ENCODE results near the gene MPP1.

The MPP1 gene

GRCh38 chrX:154809939-154810665, 4.8 kb upstream of the MPP1 start:
- no peak overlapping the region for H3K9ac ChIP-seq (ENCODE audit: low read length)
- no peaks in the 10 kb centered on the region for H3K9me3 ChIP-seq (ENCODE audit: low read length)
- no peak overlapping the region for H3K4me3 ChIP-seq (ENCODE audit: low read depth in 1 of 2, low read length in 2 of 2)
- no peaks in the 10 kb centered on the region for H3K36me3 ChIP-seq (ENCODE audit: insufficient read depth, low read length)
- H3K4me1 ChIP-seq (ENCODE audit: insufficient read depth, low read length): no peaks in the 10 kb centered on the region
- H3K27me3 ChIP-seq (ENCODE audit: control insufficient read depth in 1 of 2, insufficient read depth in 2 of 2, low read length in 2 of 2): no peaks in the 10 kb centered on the region
- H3K27ac ChIP-seq (ENCODE audit: low read depth, low read length): no peak overlapping the region

GRCh38 chrX:154806837-154807501, 1.7 kb upstream of the MPP1 start:
- no peaks in the 10 kb centered on the region for H3K9me3 ChIP-seq (ENCODE audit: low read length)
- no peaks in the 10 kb centered on the region for H3K36me3 ChIP-seq (ENCODE audit: insufficient read depth, low read length)
- no peaks in the 10 kb centered on the region for H3K27me3 ChIP-seq (ENCODE audit: control insufficient read depth in 1 of 2, insufficient read depth in 2 of 2, low read length in 2 of 2)
- peaks cover 9% of the 10 kb centered on the region for H3K4me1 ChIP-seq (ENCODE audit: insufficient read depth, low read length)
- H3K9ac ChIP-seq (ENCODE audit: low read length): no peak overlapping the region
- no peak overlapping the region for H3K27ac ChIP-seq (ENCODE audit: low read depth, low read length)
- H3K4me3 ChIP-seq (ENCODE audit: low read depth in 1 of 2, low read length in 2 of 2): no peak overlapping the region

- Histone ChIP-seq H3K9me3 (ENCODE audit: low read length) (no peaks in the 10 kb centered on the region), H3K9ac (ENCODE audit: low read length) (no peak overlapping the region), H3K27ac (ENCODE audit: low read depth, low read length) (no peak overlapping the region), H3K36me3 (ENCODE audit: insufficient read depth, low read length) (no peaks in the 10 kb centered on the region), H3K27me3 (ENCODE audit: control insufficient read depth in 1 of 2, insufficient read depth in 2 of 2, low read length in 2 of 2) (no peaks in the 10 kb centered on the region), H3K4me1 (ENCODE audit: insufficient read depth, low read length) (peaks cover 9% of the 10 kb centered on the region), H3K4me3 (ENCODE audit: low read depth in 1 of 2, low read length in 2 of 2) (peak overlapping the region; percentile 66 to 85)
Observed at GRCh38 chrX:154805696-154806091, 409 bp upstream of the MPP1 start.

GRCh38 chrX:154804261-154804956, 876 bp downstream of the MPP1 start:
- no peaks in the 10 kb centered on the region for H3K9me3 ChIP-seq (ENCODE audit: low read length)
- peak overlapping the region; percentile 66 to 85 for H3K4me3 ChIP-seq (ENCODE audit: low read depth in 1 of 2, low read length in 2 of 2)
- H3K27ac ChIP-seq (ENCODE audit: low read depth, low read length): peak overlapping the region; percentile 58
- no peaks in the 10 kb centered on the region for H3K36me3 ChIP-seq (ENCODE audit: insufficient read depth, low read length)
- H3K27me3 ChIP-seq (ENCODE audit: control insufficient read depth in 1 of 2, insufficient read depth in 2 of 2, low read length in 2 of 2): no peaks in the 10 kb centered on the region
- H3K4me1 ChIP-seq (ENCODE audit: insufficient read depth, low read length): peaks cover 21% of the 10 kb centered on the region
- H3K9ac ChIP-seq (ENCODE audit: low read length): no peak overlapping the region

GRCh38 chrX:154802947-154803346, 2.3 kb downstream of the MPP1 start:
- Histone ChIP-seq H3K9ac (ENCODE audit: low read length) (no peak overlapping the region), H3K36me3 (ENCODE audit: insufficient read depth, low read length) (no peaks in the 10 kb centered on the region), H3K9me3 (ENCODE audit: low read length) (no peaks in the 10 kb centered on the region), H3K4me1 (ENCODE audit: insufficient read depth, low read length) (peaks cover 25% of the 10 kb centered on the region), H3K4me3 (ENCODE audit: low read depth in 1 of 2, low read length in 2 of 2) (no peak overlapping the region), H3K27me3 (ENCODE audit: control insufficient read depth in 1 of 2, insufficient read depth in 2 of 2, low read length in 2 of 2) (no peaks in the 10 kb centered on the region), H3K27ac (ENCODE audit: low read depth, low read length) (no peak overlapping the region)

- Histone ChIP-seq H3K27ac (ENCODE audit: low read depth, low read length) (no peak overlapping the region), H3K9ac (ENCODE audit: low read length) (no peak overlapping the region), H3K27me3 (ENCODE audit: control insufficient read depth in 1 of 2, insufficient read depth in 2 of 2, low read length in 2 of 2) (no peaks in the 10 kb centered on the region), H3K36me3 (ENCODE audit: insufficient read depth, low read length) (no peaks in the 10 kb centered on the region), H3K4me1 (ENCODE audit: insufficient read depth, low read length) (peaks cover 25% of the 10 kb centered on the region), H3K9me3 (ENCODE audit: low read length) (no peaks in the 10 kb centered on the region), H3K4me3 (ENCODE audit: low read depth in 1 of 2, low read length in 2 of 2) (no peak overlapping the region)
Observed at GRCh38 chrX:154800478-154801210, 4.6 kb downstream of the MPP1 start.

- Histone ChIP-seq H3K27ac (ENCODE audit: low read depth, low read length) (no peak overlapping the region), H3K9me3 (ENCODE audit: low read length) (no peaks in the 10 kb centered on the region), H3K9ac (ENCODE audit: low read length) (no peak overlapping the region), H3K4me3 (ENCODE audit: low read depth in 1 of 2, low read length in 2 of 2) (no peak overlapping the region), H3K4me1 (ENCODE audit: insufficient read depth, low read length) (peaks cover 25% of the 10 kb centered on the region), H3K36me3 (ENCODE audit: insufficient read depth, low read length) (no peaks in the 10 kb centered on the region), H3K27me3 (ENCODE audit: control insufficient read depth in 1 of 2, insufficient read depth in 2 of 2, low read length in 2 of 2) (no peaks in the 10 kb centered on the region)
Observed at GRCh38 chrX:154799556-154800348, 5.5 kb downstream of the MPP1 start.

- H3K27ac ChIP-seq (ENCODE audit: low read depth, low read length): no peak overlapping the region
- H3K4me1 ChIP-seq (ENCODE audit: insufficient read depth, low read length): peaks cover 17% of the 10 kb centered on the region
- no peaks in the 10 kb centered on the region for H3K36me3 ChIP-seq (ENCODE audit: insufficient read depth, low read length)
- H3K9ac ChIP-seq (ENCODE audit: low read length): no peak overlapping the region
- no peak overlapping the region for H3K4me3 ChIP-seq (ENCODE audit: low read depth in 1 of 2, low read length in 2 of 2)
- H3K9me3 ChIP-seq (ENCODE audit: low read length): no peaks in the 10 kb centered on the region
- no peaks in the 10 kb centered on the region for H3K27me3 ChIP-seq (ENCODE audit: control insufficient read depth in 1 of 2, insufficient read depth in 2 of 2, low read length in 2 of 2)
Observed at GRCh38 chrX:154797006-154797405, 8.3 kb downstream of the MPP1 start.

GRCh38 chrX:154795016-154795415, 10.3 kb downstream of the MPP1 start:
- Histone ChIP-seq H3K36me3 (ENCODE audit: insufficient read depth, low read length) (no peaks in the 10 kb centered on the region), H3K9me3 (ENCODE audit: low read length) (no peaks in the 10 kb centered on the region), H3K27ac (ENCODE audit: low read depth, low read length) (no peak overlapping the region), H3K9ac (ENCODE audit: low read length) (no peak overlapping the region), H3K4me1 (ENCODE audit: insufficient read depth, low read length) (peaks cover 10% of the 10 kb centered on the region), H3K27me3 (ENCODE audit: control insufficient read depth in 1 of 2, insufficient read depth in 2 of 2, low read length in 2 of 2) (no peaks in the 10 kb centered on the region), H3K4me3 (ENCODE audit: low read depth in 1 of 2, low read length in 2 of 2) (no peak overlapping the region)

GRCh38 chrX:154793084-154793795, 12.0 kb downstream of the MPP1 start:
- Histone ChIP-seq H3K9ac (ENCODE audit: low read length) (no peak overlapping the region), H3K4me3 (ENCODE audit: low read depth in 1 of 2, low read length in 2 of 2) (no peak overlapping the region), H3K9me3 (ENCODE audit: low read length) (no peaks in the 10 kb centered on the region), H3K27me3 (ENCODE audit: control insufficient read depth in 1 of 2, insufficient read depth in 2 of 2, low read length in 2 of 2) (no peaks in the 10 kb centered on the region), H3K36me3 (ENCODE audit: insufficient read depth, low read length) (no peaks in the 10 kb centered on the region), H3K27ac (ENCODE audit: low read depth, low read length) (no peak overlapping the region), H3K4me1 (ENCODE audit: insufficient read depth, low read length) (no peaks in the 10 kb centered on the region)
